Right renal cortex interstitium (tissue), 3 donors: ENCODE results near the gene FAM221B. TPM values are rescaled to one million over a fixed set of nuclear protein-coding genes. Genes with fewer than 3 reads are reported as not detected.

ENCODE experiments used
- polyA plus RNA-seq, 3 donors: library from polyadenylated mRNA; unstranded; fragments of 120-200 nt; gene quantifications; one replicate each; pipeline ENCODE4 v1.2.1, GENCODE V29; 2013; ENCODE audit not compliant: insufficient read length in 3 of 3

FAM221B gene
- polyA plus RNA-seq, 3 donors, result 0.07 to 0.12 (median 0.11) TPM

Other genes with a start within 250 kb of the FAM221B start
- 10 to 100 TPM; 30.4 to 37.8 (median 30.7) TPM for gene TESK1, start 223.5 kb downstream of the FAM221B start, polyA plus RNA-seq
- gene CD72, start 210.3 kb downstream of the FAM221B start, polyA plus RNA-seq, result 1 to 10 TPM; 2.1 to 2.7 (median 2.4) TPM
- under 1 TPM; 0.29 to 0.38 (median 0.36) TPM for gene SIT1, start 177.8 kb downstream of the FAM221B start, polyA plus RNA-seq
- gene RMRP, start 170.7 kb downstream of the FAM221B start, polyA plus RNA-seq, result not detected
- 10 to 100 TPM; 13.4 to 17.3 (median 15.6) TPM for gene CCDC107, start 170.4 kb downstream of the FAM221B start, polyA plus RNA-seq
- gene ARHGEF39, start 163.5 kb downstream of the FAM221B start, polyA plus RNA-seq, result 1 to 10 TPM; 7.4 to 8.1 (median 7.8) TPM
- 1 to 10 TPM in 1 of 3 donors, under 1 TPM in 2; 0.31 to 1.2 (median 0.60) TPM for gene CA9, start 154.8 kb downstream of the FAM221B start, polyA plus RNA-seq
- gene TPM2, start 138.8 kb downstream of the FAM221B start, polyA plus RNA-seq, result 100 to 1,000 TPM; 127 to 158 (median 147) TPM
- 100 to 1,000 TPM; 142 to 154 (median 143) TPM for gene TLN1, start 96.5 kb downstream of the FAM221B start, polyA plus RNA-seq
- 10 to 100 TPM; 40.4 to 42.4 (median 40.8) TPM for gene CREB3, start 96.1 kb downstream of the FAM221B start, polyA plus RNA-seq
- 10 to 100 TPM; 94.3 to 99.8 (median 96.1) TPM for gene GBA2, start 79.5 kb downstream of the FAM221B start, polyA plus RNA-seq
- gene RGP1, start 79.4 kb downstream of the FAM221B start, polyA plus RNA-seq, result 10 to 100 TPM; 28.2 to 29.0 (median 28.4) TPM
- gene MSMP, start 74.5 kb downstream of the FAM221B start, polyA plus RNA-seq, result not detected
- 10 to 100 TPM; 29.0 to 31.4 (median 29.5) TPM for gene NPR2, start 37.1 kb downstream of the FAM221B start, polyA plus RNA-seq
- gene SPAG8, start 16.5 kb downstream of the FAM221B start, polyA plus RNA-seq, result 1 to 10 TPM; 4.2 to 7.0 (median 5.8) TPM
- 10 to 100 TPM; 46.1 to 56.8 (median 53.5) TPM for gene HINT2, start 13.7 kb downstream of the FAM221B start, polyA plus RNA-seq
- 10 to 100 TPM; 21.0 to 25.3 (median 21.5) TPM for gene TMEM8B, start 496 bp upstream of the FAM221B start, polyA plus RNA-seq
- under 1 TPM in 1 of 3 donors, not detected in 2; 0.08 TPM for gene OR13J1, start 41.7 kb upstream of the FAM221B start, polyA plus RNA-seq
- under 1 TPM in 2 of 3 donors, not detected in 1; 0.12 to 0.55 TPM for gene HRCT1, start 77.5 kb upstream of the FAM221B start, polyA plus RNA-seq
- 1 to 10 TPM; 1.4 to 1.5 (median 1.5) TPM for gene SPAAR, start 80.8 kb upstream of the FAM221B start, polyA plus RNA-seq
- gene OR2S2, start 129.4 kb upstream of the FAM221B start, polyA plus RNA-seq, result not detected
- 10 to 100 TPM; 29.2 to 30.2 (median 29.4) TPM for gene RECK, start 208.2 kb upstream of the FAM221B start, polyA plus RNA-seq